GM12892 (cell line): ENCODE results near the gene SF3B2.

Experiments
- POLR2A ChIP-seq: IDR thresholded peaks from 2 replicates; pipeline ENCODE4 v1.6.1; 2011; ENCODE audit warnings: low read depth, low read length, control low read depth
- POLR2AphosphoS5 ChIP-seq: IDR thresholded peaks from 2 replicates; pipeline ENCODE4 v1.6.1; 2011; ENCODE audit warnings: low read depth, low read length, control low read depth
- TAF1 ChIP-seq: IDR thresholded peaks from 2 replicates; pipeline ENCODE4 v1.6.1; 2011; ENCODE audit warnings: low read depth, mild to moderate bottlenecking, control low read depth, low read length, borderline replicate concordance

GRCh38 chr11:66112041-66112491 lies 59.9 kb downstream of the SF3B2 start:
- TF ChIP-seq POLR2A, result no peak
- no peak for TF ChIP-seq POLR2AphosphoS5
- TF ChIP-seq TAF1, result no peak
